ENCODE measurements around the gene CNOT3.

The CNOT3 gene

GRCh38 chr19:54123682-54124081, 13.9 kb upstream of the CNOT3 start:
- DNase-seq, result no peak

GRCh38 chr19:54124393-54124792, 13.2 kb upstream of the CNOT3 start:
- DNase-seq, result no peak

- DNase-seq, result no peak
Measured at GRCh38 chr19:54125713-54126112, 11.8 kb upstream of the CNOT3 start.

GRCh38 chr19:54127688-54128440, 9.7 kb upstream of the CNOT3 start:
- no peak for DNase-seq

- DNase-seq, result no peak
Measured at GRCh38 chr19:54128441-54128725, 9.2 kb upstream of the CNOT3 start.

- no peak for DNase-seq
Measured at GRCh38 chr19:54128796-54129616, 8.6 kb upstream of the CNOT3 start.

GRCh38 chr19:54129617-54129996, 8.0 kb upstream of the CNOT3 start:
- no peak for DNase-seq

GRCh38 chr19:54133312-54133956, 4.1 kb upstream of the CNOT3 start:
- DNase-seq, result peak; percentile 45

GRCh38 chr19:54133957-54134590, 3.5 kb upstream of the CNOT3 start:
- no peak for DNase-seq

GRCh38 chr19:54136086-54136863, 1.3 kb upstream of the CNOT3 start:
- no peak for DNase-seq

GRCh38 chr19:54136864-54137698, 481 bp upstream of the CNOT3 start:
- peak; percentile 100 for DNase-seq

- DNase-seq, result no peak
Measured at GRCh38 chr19:54138489-54139256, 1.1 kb downstream of the CNOT3 start.

GRCh38 chr19:54141356-54141755, 3.8 kb downstream of the CNOT3 start:
- peak; percentile 39 for DNase-seq

GRCh38 chr19:54142166-54142780, 4.7 kb downstream of the CNOT3 start:
- no peak for DNase-seq

GRCh38 chr19:54145541-54146158, 8.1 kb downstream of the CNOT3 start:
- no peak for DNase-seq

GRCh38 chr19:54147676-54148075, 10.1 kb downstream of the CNOT3 start:
- no peak for DNase-seq

- DNase-seq, result no peak
Measured at GRCh38 chr19:54148158-54148557, 10.6 kb downstream of the CNOT3 start.

- no peak for DNase-seq
Measured at GRCh38 chr19:54149021-54149812, 11.7 kb downstream of the CNOT3 start.

GRCh38 chr19:54151362-54152035, 13.9 kb downstream of the CNOT3 start:
- DNase-seq, result no peak
